Measurements from ENCODE around the gene MGAM2. TPM values are rescaled to one million over a fixed set of nuclear protein-coding genes. Genes with fewer than 3 reads are reported as not detected.

Gene MGAM2
- total and polyA plus RNA-seq, 2 experiments from 2014 or later = 0.03 TPM; not detected in 1

- no peak for DNase-seq (ENCODE audit: low read depth in 1 of 2, low spot score in 1 of 2)
- H3K4me3 ChIP-seq = no peak overlapping the region
- H3K36me3 ChIP-seq = no peaks in the 10 kb centered on the region
- no peaks in the 10 kb centered on the region for H3K27me3 ChIP-seq
- TF ChIP-seq CTCF (IDR thresholded peaks at IDR 0.05; ENCODE audit: low read depth, low read length) = no peak
- no peaks in the 10 kb centered on the region for H3K4me1 ChIP-seq (ENCODE audit: low read depth)
- H3K27ac ChIP-seq = no peak overlapping the region
- no peaks in the 10 kb centered on the region for H3K9me3 ChIP-seq (ENCODE audit: low read depth)
These were observed 84.7 kb downstream of the MGAM2 start for GRCh38 chr7:142196066-142196840.

GRCh38 chr7:142200206-142200605, 88.7 kb downstream of the MGAM2 start:
- no peak for TF ChIP-seq CTCF (IDR thresholded peaks at IDR 0.05; ENCODE audit: low read depth, low read length)
- H3K36me3 ChIP-seq = no peaks in the 10 kb centered on the region
- H3K4me3 ChIP-seq = no peak overlapping the region
- no peaks in the 10 kb centered on the region for H3K27me3 ChIP-seq
- H3K27ac ChIP-seq = no peak overlapping the region
- DNase-seq (ENCODE audit: low read depth in 1 of 2, low spot score in 1 of 2) = no peak
- H3K9me3 ChIP-seq (ENCODE audit: low read depth) = no peaks in the 10 kb centered on the region
- no peaks in the 10 kb centered on the region for H3K4me1 ChIP-seq (ENCODE audit: low read depth)

GRCh38 chr7:142228537-142229104, 117.1 kb downstream of the MGAM2 start:
- H3K27ac ChIP-seq = no peak overlapping the region
- DNase-seq (ENCODE audit: low read depth in 1 of 2, low spot score in 1 of 2) = no peak
- H3K4me3 ChIP-seq = no peak overlapping the region
- TF ChIP-seq CTCF (IDR thresholded peaks at IDR 0.05; ENCODE audit: low read depth, low read length) = no peak
- no peaks in the 10 kb centered on the region for H3K4me1 ChIP-seq (ENCODE audit: low read depth)
- H3K27me3 ChIP-seq = no peaks in the 10 kb centered on the region
- H3K9me3 ChIP-seq (ENCODE audit: low read depth) = no peaks in the 10 kb centered on the region
- no peaks in the 10 kb centered on the region for H3K36me3 ChIP-seq

GRCh38 chr7:142231716-142232115, 120.2 kb downstream of the MGAM2 start:
- peak in 1 of 2 donors; percentile 42 for DNase-seq (ENCODE audit: low read depth in 1 of 2, low spot score in 1 of 2)
- Histone ChIP-seq H3K4me1 (ENCODE audit: low read depth) (no peaks in the 10 kb centered on the region), H3K9me3 (ENCODE audit: low read depth) (no peaks in the 10 kb centered on the region), H3K36me3 (no peaks in the 10 kb centered on the region), H3K27ac (no peak overlapping the region), H3K27me3 (no peaks in the 10 kb centered on the region), H3K4me3 (no peak overlapping the region)
- TF ChIP-seq CTCF (IDR thresholded peaks at IDR 0.05; ENCODE audit: low read depth, low read length) = no peak

- Histone ChIP-seq H3K9me3 (ENCODE audit: low read depth) (no peaks in the 10 kb centered on the region), H3K27me3 (no peaks in the 10 kb centered on the region), H3K27ac (no peak overlapping the region), H3K4me3 (no peak overlapping the region), H3K36me3 (no peaks in the 10 kb centered on the region), H3K4me1 (ENCODE audit: low read depth) (no peaks in the 10 kb centered on the region)
- no peak for DNase-seq (ENCODE audit: low read depth in 1 of 2, low spot score in 1 of 2)
- TF ChIP-seq CTCF (IDR thresholded peaks at IDR 0.05; ENCODE audit: low read depth, low read length) = no peak
These were observed 129.0 kb downstream of the MGAM2 start for GRCh38 chr7:142240546-142240945.
